Ishikawa (cell line): Measurements from ENCODE around the gene TOP2A.

Source experiments
- CEBPB ChIP-seq: IDR thresholded peaks from 2 replicates; pipeline ENCODE4 v1.6.1; 2012
- CREB1 ChIP-seq: IDR thresholded peaks from 2 replicates; pipeline ENCODE4 v1.6.1; 2012; ENCODE audit warnings: low read depth
- EGR1 ChIP-seq: IDR thresholded peaks from 2 replicates; pipeline ENCODE4 v1.6.1; 2012
- EP300 ChIP-seq: IDR thresholded peaks from 2 replicates; pipeline ENCODE4 v1.6.1; 2012; ENCODE audit warnings: borderline replicate concordance
- FOXM1 ChIP-seq: IDR thresholded peaks from 2 replicates; pipeline ENCODE4 v1.6.1; 2012; ENCODE audit warnings: low read depth, borderline replicate concordance
- NFIC ChIP-seq: IDR thresholded peaks from 2 replicates; pipeline ENCODE4 v1.6.1; 2012
- RAD21 ChIP-seq: IDR thresholded peaks from 2 replicates; pipeline ENCODE4 v1.6.1; 2012; ENCODE audit warnings: low read depth
- REST ChIP-seq: IDR thresholded peaks from 2 replicates; pipeline ENCODE4 v1.6.1; 2012; ENCODE audit warnings: low read depth, mild to moderate bottlenecking
- TAF1 ChIP-seq: IDR thresholded peaks from 2 replicates; pipeline ENCODE4 v1.6.1; 2012; ENCODE audit warnings: low read depth, mild to moderate bottlenecking
- TCF12 ChIP-seq: IDR thresholded peaks from 2 replicates; pipeline ENCODE4 v1.6.1; 2012; ENCODE audit warnings: low read depth
- TEAD4 ChIP-seq: IDR thresholded peaks from 2 replicates; pipeline ENCODE4 v1.6.1; 2012
- YY1 ChIP-seq: IDR thresholded peaks from 2 replicates; pipeline ENCODE4 v1.6.1; 2012; ENCODE audit warnings: low read depth
- TF ChIP-seq, protein P1 (sequence below): IDR thresholded peaks from 2 replicates; pipeline ENCODE4 v1.6.1; 2012
- TF ChIP-seq, protein P2 (sequence below): IDR thresholded peaks from 2 replicates; pipeline ENCODE4 v1.6.1; 2012

DNA sequence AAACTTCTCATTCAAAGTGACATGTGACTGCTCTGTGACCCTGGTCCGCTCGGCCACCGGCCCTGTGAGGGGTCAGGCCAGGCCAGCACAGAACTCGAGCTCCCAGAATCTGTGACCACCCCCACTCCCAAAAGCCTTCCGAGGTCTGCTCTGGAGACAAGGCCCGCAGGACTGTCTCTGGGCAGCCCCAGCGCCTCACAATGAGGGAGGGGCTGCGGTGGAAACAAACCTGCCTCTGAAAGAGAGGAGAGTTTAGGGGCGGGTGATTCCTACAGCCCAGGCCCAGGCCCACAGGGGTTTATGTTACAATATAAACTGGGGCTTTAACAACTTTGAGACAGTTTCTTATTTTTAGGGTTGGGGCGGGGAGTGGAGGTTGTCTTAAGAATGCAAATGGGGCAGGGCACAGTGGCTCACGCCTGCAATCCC is 45.4 kb upstream of the TOP2A start:
- TF ChIP-seq YY1, result no peak
- TF ChIP-seq, protein P1, sequence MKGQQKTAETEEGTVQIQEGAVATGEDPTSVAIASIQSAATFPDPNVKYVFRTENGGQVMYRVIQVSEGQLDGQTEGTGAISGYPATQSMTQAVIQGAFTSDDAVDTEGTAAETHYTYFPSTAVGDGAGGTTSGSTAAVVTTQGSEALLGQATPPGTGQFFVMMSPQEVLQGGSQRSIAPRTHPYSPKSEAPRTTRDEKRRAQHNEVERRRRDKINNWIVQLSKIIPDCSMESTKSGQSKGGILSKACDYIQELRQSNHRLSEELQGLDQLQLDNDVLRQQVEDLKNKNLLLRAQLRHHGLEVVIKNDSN, result no peak
- TF ChIP-seq EP300, result no peak
- no peak for TF ChIP-seq FOXM1
- no peak for TF ChIP-seq NFIC
- no peak for TF ChIP-seq TEAD4
- no peak for TF ChIP-seq TCF12
- TF ChIP-seq CREB1, result no peak
- no peak for TF ChIP-seq CEBPB
- TF ChIP-seq TAF1, result no peak
- TF ChIP-seq, protein P2, sequence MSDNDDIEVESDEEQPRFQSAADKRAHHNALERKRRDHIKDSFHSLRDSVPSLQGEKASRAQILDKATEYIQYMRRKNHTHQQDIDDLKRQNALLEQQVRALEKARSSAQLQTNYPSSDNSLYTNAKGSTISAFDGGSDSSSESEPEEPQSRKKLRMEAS, result no peak
- no peak for TF ChIP-seq REST
- no peak for TF ChIP-seq RAD21
- no peak for TF ChIP-seq EGR1
